ENCODE data around the gene GPR39.
"Not testable (repeated sequence)": the region's sequence is repeated elsewhere in the genome, so short reads cannot be mapped to it uniquely, and the experiment has no call there.

The GPR39 gene

DNA sequence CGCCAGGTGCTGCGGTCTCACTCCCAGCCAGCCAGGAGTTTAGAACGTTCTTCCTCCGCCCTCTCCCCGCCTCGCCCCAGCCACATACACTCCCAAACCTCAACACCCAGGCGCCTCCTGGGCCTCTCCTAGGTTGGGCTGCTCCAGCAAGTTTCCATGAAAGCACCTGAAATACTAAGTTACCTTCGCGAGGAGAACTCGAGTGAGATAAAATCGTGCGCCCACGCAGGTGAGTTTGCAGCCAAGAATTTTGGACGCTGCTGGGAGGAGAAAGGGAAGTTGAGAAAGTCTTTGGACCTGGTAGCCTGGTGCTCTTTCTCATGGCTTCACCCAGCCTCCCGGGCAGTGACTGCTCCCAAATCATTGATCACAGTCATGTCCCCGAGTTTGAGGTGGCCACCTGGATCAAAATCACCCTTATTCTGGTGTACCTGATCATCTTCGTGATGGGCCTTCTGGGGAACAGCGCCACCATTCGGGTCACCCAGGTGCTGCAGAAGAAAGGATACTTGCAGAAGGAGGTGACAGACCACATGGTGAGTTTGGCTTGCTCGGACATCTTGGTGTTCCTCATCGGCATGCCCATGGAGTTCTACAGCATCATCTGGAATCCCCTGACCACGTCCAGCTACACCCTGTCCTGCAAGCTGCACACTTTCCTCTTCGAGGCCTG, at the start of gene GPR39:
TSS of gene GPR39 (plus strand) at position 83 of the 673 bp plus-strand sequence.
- no peak for DNase-seq (ENCODE audit: low read depth in 3 of 3)

DNA sequence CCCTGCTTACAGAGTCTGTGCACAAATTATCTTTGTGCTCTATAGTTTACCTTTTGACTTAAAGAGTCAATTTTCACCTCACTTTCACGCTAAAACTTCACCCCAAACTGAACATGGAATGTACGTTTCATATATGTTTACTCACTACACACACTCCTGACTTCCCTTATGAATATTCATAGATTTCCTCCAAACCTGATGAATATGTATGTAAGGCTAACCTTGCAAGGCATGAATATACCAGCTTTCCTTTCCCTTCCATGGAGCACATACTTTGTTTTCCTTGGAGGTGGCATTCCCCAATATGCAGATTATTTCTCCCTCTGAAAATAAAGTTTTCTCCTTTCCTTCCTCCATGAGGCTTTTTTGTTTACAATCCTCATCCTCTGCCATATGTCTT, 48.4 kb upstream of the GPR39 start:
- DNase-seq (ENCODE audit: low read depth in 3 of 3) = no peak

DNA sequence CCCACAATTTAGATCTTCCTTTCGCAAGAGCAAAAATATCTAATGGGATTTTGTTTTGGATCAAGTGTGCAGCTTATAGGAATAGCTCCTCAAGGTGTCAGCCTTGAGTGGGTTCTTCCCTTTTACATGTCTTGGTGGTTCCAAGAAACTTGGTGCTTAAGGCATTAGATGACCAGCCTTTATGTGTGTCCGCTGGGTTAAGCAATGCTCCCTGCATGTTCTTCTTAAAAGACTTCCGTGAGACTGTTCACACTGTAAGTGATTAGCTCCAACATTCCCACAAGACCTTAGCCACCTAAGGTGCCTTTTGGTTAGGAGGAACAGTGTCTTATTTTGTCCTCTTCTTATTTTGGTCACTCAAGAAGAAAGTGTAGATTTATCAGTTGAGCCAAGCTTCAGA, 44.3 kb upstream of the GPR39 start:
- DNase-seq (ENCODE audit: low read depth in 3 of 3) = no peak

DNA sequence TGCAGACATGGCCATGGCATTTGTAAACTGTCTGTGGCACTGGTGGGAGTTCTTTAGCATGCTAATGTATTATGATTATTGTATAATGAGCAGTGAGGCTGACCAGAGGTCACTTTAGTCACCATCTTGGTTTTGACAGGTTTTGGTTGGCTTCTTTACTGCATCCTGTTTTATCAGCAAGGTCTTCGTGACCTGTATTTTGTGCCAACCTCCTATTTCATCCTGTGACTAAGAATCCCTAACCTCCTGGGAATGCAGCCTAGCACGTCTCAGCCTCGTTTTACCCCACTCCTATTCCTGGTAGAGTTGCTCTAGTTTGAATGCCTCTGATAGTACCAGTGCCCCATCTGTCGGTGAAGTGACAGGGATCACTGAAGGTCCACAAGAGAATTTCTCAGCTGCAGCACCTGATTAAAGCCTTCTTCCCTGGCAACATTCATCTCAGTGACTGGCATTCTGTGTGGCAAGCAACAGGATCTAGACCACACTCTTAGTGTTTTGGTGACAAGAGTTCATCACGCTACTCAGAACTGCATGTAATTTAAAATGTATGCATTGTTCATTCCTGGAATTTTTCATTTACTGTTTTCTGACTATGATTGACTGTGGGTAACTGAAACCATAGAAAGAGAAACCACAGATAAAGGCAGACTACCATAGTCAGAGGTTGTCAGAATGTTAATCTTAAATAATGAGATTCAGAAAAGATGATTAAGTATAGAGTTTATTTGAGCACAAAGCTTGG, 43.0 kb upstream of the GPR39 start:
- no peak for DNase-seq (ENCODE audit: low read depth in 3 of 3)

DNA sequence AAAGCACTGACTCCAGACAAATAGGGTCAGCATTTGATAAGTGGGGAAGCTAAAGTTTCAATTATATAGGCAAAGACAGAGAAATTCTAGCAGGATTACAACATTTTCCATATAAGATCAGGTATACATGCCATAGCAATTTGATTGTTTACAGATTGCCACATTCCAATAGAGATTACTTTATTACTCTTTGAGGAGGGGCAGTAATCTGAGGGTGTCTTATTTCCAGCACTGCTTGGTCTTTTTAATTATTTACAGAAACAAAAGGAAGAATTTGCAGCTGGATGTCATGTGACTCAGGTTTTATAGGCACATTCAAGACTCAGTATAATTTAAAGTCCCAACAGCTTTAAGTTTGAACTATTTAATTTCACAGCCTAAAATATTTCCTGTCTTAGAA, 42.5 kb upstream of the GPR39 start:
- no peak for DNase-seq (ENCODE audit: low read depth in 3 of 3)

DNA sequence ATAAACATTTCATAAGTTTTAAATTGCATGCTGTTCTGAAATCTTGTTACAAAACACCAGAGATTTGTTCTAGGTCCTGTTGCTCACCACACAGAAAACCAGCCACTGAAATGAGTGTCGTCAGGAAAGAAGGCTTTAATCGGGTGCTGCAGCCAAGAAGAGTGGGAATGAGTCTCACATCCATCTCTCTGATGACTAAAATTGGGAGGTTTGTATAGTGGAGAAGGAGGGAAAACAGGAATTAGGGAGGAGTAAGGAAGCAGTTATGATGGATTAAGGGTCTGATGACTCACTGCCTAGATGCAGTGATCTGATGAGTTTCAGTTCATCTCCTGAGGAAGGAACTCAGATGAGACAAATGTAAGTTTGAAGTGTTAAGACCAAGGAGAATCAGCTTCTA, 42.1 kb upstream of the GPR39 start:
- DNase-seq (ENCODE audit: low read depth in 3 of 3) = no peak

DNA sequence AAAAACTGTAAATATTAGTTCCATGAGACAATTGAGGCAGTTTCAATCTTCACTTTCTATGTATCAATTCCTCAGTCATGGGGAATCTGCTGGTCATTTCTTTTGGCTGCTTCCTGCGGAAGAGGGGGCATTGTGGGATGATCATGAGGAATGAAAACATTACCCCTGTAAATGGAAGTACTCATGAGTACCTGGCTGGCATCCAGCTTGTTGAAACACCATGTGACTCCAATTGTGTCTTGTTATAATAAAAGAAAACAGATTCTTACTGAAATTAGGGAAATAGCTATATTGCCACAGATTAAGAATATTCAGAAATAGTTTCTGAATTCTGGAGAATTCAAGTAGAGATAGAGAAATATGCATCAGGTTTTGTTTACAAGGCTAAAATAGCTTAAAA, 41.6 kb upstream of the GPR39 start:
- DNase-seq (ENCODE audit: low read depth in 3 of 3) = no peak

DNA sequence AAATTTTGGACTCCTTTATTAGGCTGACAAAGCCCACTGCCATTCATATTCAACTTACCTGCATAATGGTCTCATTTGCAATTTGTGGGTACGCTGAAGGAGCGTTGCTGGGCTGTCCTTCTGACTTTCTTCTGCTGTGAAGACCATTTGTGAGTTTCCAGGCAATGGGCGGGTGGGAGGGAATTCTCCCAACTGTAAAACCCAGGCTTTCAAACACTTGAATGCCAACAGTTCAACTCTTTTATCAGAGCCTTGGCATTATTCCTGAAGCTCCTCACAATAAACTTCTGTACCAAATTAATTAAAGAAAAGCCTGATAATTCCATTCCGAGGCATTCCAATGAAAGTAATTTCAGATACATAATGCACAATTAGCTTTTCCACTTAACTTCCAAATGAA, 35.2 kb upstream of the GPR39 start:
- no peak for DNase-seq (ENCODE audit: low read depth in 3 of 3)

DNA sequence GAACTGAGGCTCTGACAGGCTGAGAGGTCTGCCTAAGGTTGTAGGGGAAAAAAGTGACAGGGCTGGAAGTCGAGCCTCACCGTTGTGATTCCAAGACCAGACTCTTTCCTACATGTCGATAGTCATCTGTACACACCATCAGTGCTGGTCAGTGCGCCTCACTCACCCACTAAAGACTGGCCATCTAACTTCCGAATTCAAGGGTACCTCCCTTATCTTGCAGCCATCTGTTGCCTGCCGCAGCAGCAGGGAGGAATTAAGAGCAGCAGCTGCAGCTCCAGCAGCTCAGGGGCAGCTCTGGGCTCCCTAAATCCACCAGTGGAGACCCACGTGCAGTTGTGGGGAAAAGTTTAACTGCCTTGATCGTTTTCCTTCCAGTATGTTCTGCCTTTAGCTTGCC, 32.6 kb upstream of the GPR39 start:
- DNase-seq (ENCODE audit: low read depth in 3 of 3) = no peak

DNA sequence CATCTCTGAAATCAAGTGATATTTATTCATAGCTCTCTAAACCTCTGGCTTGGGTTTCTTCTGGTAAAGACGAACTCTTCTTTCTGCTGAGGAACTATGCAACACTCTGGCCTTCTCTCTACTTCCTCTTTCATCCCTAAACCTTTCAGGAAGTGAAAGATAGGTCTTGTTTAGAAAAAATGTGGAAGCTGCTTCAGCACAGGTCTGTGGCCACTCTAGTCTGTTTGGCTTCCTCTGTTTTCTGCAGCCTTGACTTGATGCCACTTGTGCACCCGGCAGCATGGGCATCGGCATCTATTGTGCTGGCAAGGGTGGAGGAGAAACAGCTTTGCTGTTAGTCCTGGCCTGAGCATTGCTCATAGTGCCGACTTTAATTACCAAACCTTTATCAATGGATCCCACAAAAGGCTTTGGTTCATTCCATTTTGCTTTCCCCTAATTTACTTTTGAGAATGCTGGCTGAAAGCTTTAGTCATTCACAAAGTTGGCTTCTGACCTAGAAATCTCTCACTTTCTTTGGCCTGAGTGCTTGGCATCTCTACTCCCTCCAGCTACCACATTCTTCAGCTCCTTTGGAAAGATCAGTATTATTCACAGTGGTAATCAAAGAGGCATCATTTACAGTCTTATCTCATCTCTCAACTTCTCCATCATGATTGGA, 32.0 kb upstream of the GPR39 start:
- no peak for DNase-seq (ENCODE audit: low read depth in 3 of 3)

DNA sequence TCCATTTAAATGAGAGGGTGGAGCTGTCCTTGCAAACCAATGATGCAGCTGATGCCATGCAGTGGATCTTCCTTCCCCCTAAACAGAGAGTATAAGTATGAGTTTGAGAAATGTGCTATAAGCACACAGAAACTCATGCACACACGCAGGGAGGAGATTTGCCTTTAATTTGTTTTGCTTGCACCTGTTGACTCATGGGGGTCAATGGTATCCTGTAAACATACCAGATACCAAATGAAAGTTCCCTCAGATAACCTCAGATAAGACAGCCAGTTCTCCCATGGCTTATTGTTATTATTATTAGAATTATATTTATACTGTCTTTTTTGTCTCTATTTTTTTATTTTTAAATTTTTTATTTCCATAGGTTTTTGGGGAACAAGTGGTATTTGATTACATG, 29.5 kb upstream of the GPR39 start:
- DNase-seq (ENCODE audit: low read depth in 3 of 3) = no peak

DNA sequence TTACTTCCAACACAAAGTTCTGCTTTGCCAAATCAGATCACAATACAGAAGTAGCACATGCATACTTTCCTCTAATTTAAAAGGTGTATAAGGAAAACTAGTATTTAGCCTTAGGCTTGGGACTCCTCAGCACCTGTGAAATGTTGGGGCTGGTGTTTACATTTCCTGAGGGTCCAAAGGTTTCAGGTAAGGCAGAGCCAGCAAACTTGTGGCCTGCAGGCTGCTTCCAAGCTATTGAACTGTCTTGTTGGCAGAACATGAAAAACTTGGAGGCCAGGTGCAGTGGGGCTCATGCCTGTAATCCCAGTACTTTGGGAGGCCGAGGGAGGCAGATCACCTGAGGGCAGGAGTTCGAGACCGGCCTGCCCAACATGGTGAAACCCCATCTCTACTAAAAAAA, 26.5 kb upstream of the GPR39 start:
- DNase-seq (ENCODE audit: low read depth in 3 of 3) = no peak

DNA sequence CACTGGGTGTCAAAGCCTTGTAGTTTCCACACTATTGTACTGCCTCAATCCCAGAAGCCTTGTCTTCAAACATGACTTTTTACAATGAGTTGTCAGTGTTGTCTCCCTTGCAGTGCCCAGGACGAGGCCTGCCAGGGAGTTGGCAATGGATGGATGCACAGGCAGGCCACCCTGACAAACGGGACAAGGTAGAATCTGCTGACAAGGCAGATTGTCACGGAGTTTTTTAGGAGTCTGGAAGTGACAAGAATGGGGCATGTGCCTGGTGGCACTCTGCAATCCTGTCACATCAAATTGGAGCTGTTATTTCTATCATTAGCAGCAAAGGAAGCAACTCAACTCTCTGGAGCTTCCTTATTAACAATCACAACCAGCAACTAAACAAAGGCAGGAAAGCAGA, 25.2 kb upstream of the GPR39 start:
- DNase-seq (ENCODE audit: low read depth in 3 of 3) = no peak

DNA sequence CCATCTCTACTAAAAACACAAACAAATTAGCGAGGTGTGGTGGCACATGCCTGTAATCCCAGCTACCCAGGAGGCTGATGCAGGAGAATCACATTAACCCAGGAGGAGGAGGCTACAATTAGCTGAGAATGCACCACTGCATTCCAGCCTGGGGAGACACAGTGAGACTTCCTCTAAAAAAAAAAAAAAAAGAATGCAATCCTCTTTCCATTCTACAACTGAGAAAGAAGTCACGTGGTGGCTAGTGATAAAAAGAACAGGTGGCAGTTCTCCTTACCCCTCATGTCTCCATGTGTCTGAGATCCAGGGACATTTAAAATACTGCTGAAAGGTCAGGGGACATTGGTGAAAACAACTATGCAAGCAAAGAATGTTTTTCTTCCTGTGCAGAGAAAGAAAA, 24.4 kb upstream of the GPR39 start:
- DNase-seq (ENCODE audit: low read depth in 3 of 3) = no peak

DNA sequence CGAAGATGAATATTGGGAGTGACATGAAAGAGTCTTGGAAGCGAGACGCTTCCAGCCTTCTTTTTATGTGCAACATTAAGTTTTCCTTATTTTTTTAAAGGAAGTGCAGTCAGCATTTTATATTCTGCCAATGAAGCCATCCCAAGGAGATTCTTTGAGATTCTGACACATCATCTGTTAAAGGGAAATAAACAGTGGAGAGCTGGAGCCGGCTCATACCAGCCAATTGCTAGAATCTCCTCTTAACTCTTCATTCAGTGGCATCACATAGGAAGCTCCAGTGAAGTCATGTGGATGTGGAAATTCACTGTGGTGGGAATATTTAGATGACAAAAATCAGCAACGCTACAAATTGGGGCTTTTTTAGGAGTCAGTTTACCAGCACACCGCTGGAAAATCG, 23.7 kb upstream of the GPR39 start:
- no peak for DNase-seq (ENCODE audit: low read depth in 3 of 3)

DNA sequence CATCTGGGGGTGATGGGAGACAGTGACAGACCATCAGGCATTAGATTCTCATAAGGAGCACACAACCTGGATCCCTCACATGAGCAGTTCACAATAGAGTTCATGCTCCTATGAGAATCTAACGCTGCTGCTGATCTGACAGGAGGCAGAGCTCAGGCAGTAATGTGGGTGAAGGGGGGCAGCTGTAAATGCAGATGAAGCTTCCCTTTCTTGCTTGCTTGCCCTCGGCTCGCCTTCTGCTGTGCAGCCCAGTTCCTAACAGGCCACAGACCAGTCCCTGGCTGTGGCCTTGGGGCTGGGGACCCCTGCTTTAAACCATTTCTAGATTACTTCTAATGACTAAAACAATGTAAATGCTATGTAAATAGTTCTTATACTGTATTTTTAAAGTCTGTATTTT, 19.6 kb upstream of the GPR39 start:
- not testable (repeated sequence) for DNase-seq (ENCODE audit: low read depth in 3 of 3)

DNA sequence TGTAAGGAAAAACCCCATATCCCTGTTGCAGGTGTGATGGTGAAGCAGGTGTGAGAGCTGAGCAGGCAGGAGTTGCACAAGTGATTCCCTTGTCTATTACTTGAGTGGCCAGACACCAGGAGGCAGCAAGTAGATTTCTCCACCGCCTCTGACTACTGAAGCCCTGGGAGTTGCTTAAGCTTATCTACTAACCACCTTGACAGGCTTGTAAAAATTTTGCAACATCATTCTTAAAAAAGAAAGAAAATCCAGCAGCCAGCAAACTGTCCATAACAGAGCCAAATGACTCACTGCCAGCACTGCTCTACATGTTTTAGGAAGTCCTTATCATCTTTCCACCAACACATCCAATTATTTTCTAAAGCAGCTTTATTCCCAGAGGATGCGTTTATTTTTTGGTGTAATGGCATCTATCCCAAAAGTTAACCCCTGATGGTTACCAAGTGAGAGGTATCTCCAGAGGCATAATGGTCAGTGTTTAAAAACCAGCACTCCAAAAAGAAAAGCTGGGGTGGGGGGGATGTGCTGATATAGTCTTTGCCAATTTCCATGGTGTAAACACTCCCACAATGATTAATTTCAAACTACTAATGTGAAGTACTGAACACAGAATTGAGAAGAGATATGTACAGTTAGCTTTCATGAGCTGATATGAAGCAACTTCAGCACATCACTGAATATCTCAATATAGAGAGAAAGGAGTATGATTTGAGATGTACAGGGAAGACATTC, 16.3 kb upstream of the GPR39 start:
- DNase-seq (ENCODE audit: low read depth in 3 of 3) = no peak

DNA sequence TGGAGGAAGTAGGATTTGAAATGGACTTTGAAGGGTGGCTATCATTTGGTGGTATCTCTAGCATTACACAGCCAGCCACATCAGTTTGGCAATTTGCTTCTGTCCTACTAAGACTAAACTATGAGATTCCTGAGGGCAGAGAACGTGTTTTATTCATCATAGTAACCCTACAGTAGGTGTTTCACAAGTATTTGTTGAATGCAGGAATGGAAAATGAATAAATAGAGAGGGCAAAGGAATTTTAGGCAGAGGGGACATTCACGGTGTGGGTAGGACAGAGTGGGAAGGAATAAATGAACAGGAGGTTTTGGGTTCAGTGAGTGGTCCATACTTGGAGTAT, 15.7 kb upstream of the GPR39 start:
- no peak for DNase-seq (ENCODE audit: low read depth in 3 of 3)

DNA sequence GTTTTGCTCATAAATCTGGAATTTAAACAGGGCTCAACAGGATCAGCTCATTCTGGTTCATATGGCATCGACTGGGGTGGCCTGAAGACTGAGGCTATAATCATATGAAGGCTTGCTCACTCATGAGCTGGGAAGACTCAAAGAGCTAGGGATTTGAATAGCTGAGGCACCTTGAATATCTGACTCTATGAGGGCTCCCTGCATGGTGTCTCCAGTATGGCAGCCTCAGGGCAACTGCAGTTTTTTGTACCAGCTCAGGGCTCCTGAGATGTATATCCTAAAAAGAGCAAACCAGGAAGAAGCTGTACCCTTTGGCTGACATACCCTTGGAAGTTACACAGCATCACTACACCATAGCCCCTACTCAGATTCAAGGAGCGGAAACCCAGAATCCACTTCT, 15.3 kb upstream of the GPR39 start:
- DNase-seq (ENCODE audit: low read depth in 3 of 3) = no peak

DNA sequence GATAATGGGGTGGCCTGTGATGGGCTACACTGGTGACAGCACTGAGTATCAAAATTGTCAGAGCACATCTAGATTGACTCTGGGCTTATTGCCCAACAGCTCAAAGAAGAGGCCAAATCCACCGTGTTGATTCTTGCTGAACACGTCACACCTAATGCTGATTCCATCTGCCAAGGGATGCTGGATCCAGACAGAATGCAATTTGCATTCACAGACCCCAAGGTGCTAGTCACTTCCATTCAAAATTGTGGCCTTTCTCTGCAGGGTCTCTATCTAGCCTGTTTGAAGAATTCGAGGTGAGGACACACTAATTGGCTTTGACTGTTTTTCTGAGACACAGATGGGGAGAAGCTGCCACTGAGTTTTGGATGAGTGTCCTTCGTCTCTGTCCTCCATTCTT, 13.5 kb upstream of the GPR39 start:
- no peak for DNase-seq (ENCODE audit: low read depth in 3 of 3)

DNA sequence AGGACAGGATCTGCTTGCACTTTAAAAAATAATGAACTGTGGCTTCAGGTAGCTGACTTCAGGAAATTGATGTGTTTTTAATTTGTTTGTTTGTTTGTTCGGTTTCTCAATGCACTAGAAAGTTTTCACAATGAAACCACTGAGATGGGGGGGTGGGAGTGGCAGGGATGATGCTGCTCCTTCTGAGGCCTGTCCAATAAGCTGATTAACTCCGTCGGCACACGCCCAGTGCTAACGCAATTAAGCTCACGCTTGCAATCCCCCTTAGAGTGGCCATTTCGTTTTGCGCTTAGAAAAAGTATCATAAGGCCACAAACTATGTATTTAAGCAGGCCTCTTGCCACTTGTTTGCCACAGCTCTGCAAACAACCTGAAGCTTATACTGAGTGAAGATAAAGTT, 12.5 kb upstream of the GPR39 start:
- no peak for DNase-seq (ENCODE audit: low read depth in 3 of 3)

DNA sequence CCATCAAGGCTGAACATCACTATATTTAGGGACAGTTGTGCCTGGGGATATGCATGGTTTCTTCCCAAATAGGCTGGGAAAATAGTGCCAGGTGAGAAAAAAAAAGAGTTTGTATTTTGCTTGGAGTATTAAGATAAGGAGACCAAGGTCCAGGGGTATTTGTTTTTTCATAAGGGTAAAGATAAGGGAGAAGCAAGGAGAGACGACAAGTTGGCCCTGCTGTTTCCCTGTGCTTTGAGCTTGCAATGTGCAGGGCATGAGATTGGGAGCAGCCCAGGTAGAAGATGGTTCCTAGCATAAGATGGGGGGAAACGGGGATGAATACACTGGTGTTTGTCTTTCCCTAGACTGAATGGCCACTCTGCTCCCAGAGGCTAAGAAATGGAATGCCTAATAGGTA, 8.8 kb upstream of the GPR39 start:
- no peak for DNase-seq (ENCODE audit: low read depth in 3 of 3)

DNA sequence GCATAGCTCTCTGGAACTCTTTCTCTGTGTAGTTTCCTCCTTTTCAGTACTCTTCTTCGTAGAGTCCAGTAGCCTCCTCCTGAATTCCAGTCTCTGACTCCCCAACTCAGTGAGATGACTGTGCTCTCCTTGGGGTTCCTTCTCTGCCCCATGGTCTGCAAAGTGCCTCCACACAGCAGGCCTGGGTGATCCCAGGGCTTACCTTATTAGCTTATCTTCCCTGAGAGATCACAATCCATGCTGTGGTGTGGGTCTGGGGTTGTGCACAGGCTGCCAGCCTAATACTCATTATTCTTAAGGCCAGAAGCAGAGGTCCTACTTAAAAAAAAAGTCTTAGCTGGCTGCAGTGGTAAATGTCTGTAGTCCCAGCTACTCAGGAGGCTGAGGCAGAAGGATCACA, 4.6 kb upstream of the GPR39 start:
- DNase-seq (ENCODE audit: low read depth in 3 of 3) = no peak
